GM23248 (cell line): ENCODE measurements around the gene KCNQ1OT1.

Source experiments
- EZH2 ChIP-seq: fragments of 200-600 bp; sonication (generic); IDR thresholded peaks from 2 replicates; pipeline ENCODE4 v1.6.1; 2018; ENCODE audit warnings: antibody characterized with exemption, mild to moderate bottlenecking; ENCODE audit not compliant: insufficient read depth, poor library complexity, severe bottlenecking
- EZH2phosphoT487 ChIP-seq: fragments of 200-600 bp; sonication (generic); IDR thresholded peaks from 2 replicates; pipeline ENCODE4 v1.6.1; 2018; ENCODE audit warnings: antibody characterized with exemption, moderate library complexity, mild to moderate bottlenecking, low read depth; ENCODE audit not compliant: insufficient read depth

GRCh38 chr11:2582946-2583604, 116.7 kb downstream of the KCNQ1OT1 start:
- TF ChIP-seq EZH2 (no peak), EZH2phosphoT487 (no peak)
